ENCODE measurements around the gene CCDC196. TPM values are rescaled to one million over a fixed set of nuclear protein-coding genes. Genes with fewer than 3 reads are reported as not detected.

The CCDC196 gene
- total RNA-seq, 2 donors from 2014 or later: 3.4 TPM; not detected in 1

GRCh38 chr14:66507181-66507721 is 21.1 kb downstream of the CCDC196 start:
- H3K36me3 ChIP-seq (replicated peaks in 1 of 2; ENCODE audit: insufficient read depth in 1 of 2, low read depth in 2 of 2): no peaks in the 10 kb centered on the region
- H3K27ac ChIP-seq: peak overlapping the region; percentile 90 to 95 (median 92)
- ATAC-seq (peak; percentile 16), DNase-seq (no peak)
- H3K27me3 ChIP-seq: no peaks in the 10 kb centered on the region
- intact Hi-C loops (cut with DNase I): no loop called here
- no peaks in the 10 kb centered on the region for H3K9me3 ChIP-seq
- H3K4me1 ChIP-seq: peaks cover 35% of the 10 kb centered on the region
- 1 to 2% methylated on average over 12 to 23 of the region's 23 CpGs for WGBS, 2 donors
- no peak for TF ChIP-seq POLR2A (IDR thresholded peaks at IDR 0.05)
- no peak for TF ChIP-seq CTCF (IDR thresholded peaks at IDR 0.05)
- peak overlapping the region; percentile 45 to 92 for H3K4me3 ChIP-seq

GRCh38 chr14:66507722-66508546 is 21.8 kb downstream of the CCDC196 start, which contains the start of gene GPHN:
Gene GPHN (plus strand): TSS chr14:66508147.
- Histone ChIP-seq H3K27me3 (no peaks in the 10 kb centered on the region), H3K9me3 (no peaks in the 10 kb centered on the region), H3K4me1 (peaks cover 35% of the 10 kb centered on the region), H3K4me3 (peak within 1 kb of the TSS; percentile 45 to 92), H3K36me3 (replicated peaks in 1 of 2; ENCODE audit: insufficient read depth in 1 of 2, low read depth in 2 of 2) (no peaks in the 10 kb centered on the region), H3K27ac (peak within 1 kb of the TSS; percentile 90 to 95 (median 92))
- peak in 6 of 7 experiments; percentile 11 to 62 (median 45) for TF ChIP-seq CTCF (IDR thresholded peaks at IDR 0.05)
- peak; percentile 89 to 96 (median 95) for TF ChIP-seq POLR2A (IDR thresholded peaks at IDR 0.05)
- intact Hi-C loops (cut with DNase I): no loop called here
- 0 to 1% methylated on average over 43 to 90 of the region's 91 CpGs for WGBS, 2 donors
- ATAC-seq (peak; percentile 95), DNase-seq (peak; percentile 95 to 98 (median 96))

- ATAC-seq: no peak
- no peak for DNase-seq
- intact Hi-C loops (cut with DNase I): no loop called here
- Histone ChIP-seq H3K9me3 (no peaks in the 10 kb centered on the region), H3K4me3 (peak overlapping the region; percentile 29 to 92), H3K4me1 (peaks cover 37% of the 10 kb centered on the region), H3K27me3 (no peaks in the 10 kb centered on the region), H3K36me3 (replicated peaks in 1 of 2; ENCODE audit: insufficient read depth in 1 of 2, low read depth in 2 of 2) (no peaks in the 10 kb centered on the region), H3K27ac (peak overlapping the region; percentile 90 to 95 (median 92))
- TF ChIP-seq POLR2A (IDR thresholded peaks at IDR 0.05) (no peak), CTCF (IDR thresholded peaks at IDR 0.05) (no peak)
- 0 to 2% methylated on average over 13 to 15 of the region's 19 CpGs for WGBS, 2 donors
These were observed 22.3 kb downstream of the CCDC196 start for GRCh38 chr14:66508547-66508845.

GRCh38 chr14:66508846-66509621 is 22.9 kb downstream of the CCDC196 start:
- H3K4me1 ChIP-seq: peaks cover 32% of the 10 kb centered on the region
- peak overlapping the region; percentile 90 to 95 (median 92) for H3K27ac ChIP-seq
- intact Hi-C loops (cut with DNase I): no loop called here
- WGBS, 2 donors: 0 to 1% methylated on average over 16 to 49 of the region's 57 CpGs
- no peaks in the 10 kb centered on the region for H3K27me3 ChIP-seq
- H3K4me3 ChIP-seq: peak overlapping the region; percentile 29 to 92
- H3K9me3 ChIP-seq: no peaks in the 10 kb centered on the region
- peak; percentile 17 to 46 (median 33) for DNase-seq
- no peak for ATAC-seq
- H3K36me3 ChIP-seq (replicated peaks in 1 of 2; ENCODE audit: insufficient read depth in 1 of 2, low read depth in 2 of 2): no peaks in the 10 kb centered on the region
- peak in 1 of 3 donors; percentile 19 for TF ChIP-seq POLR2A (IDR thresholded peaks at IDR 0.05)
- TF ChIP-seq CTCF (IDR thresholded peaks at IDR 0.05): no peak

Data from body of pancreas (tissue), 4 donors.